Aortic smooth muscle cell (primary cell): Measurements from ENCODE around the gene MEIKIN. TPM values are rescaled to one million over a fixed set of nuclear protein-coding genes. Genes with fewer than 3 reads are reported as not detected.

Source experiments
- total RNA-seq: library from RNA; depleted of rRNA; stranded (reverse); fragments of >200 nt; gene quantifications from 2 replicates; pipeline ENCODE4 v1.2.3, GENCODE V29; 2014

The MEIKIN gene, protein sequence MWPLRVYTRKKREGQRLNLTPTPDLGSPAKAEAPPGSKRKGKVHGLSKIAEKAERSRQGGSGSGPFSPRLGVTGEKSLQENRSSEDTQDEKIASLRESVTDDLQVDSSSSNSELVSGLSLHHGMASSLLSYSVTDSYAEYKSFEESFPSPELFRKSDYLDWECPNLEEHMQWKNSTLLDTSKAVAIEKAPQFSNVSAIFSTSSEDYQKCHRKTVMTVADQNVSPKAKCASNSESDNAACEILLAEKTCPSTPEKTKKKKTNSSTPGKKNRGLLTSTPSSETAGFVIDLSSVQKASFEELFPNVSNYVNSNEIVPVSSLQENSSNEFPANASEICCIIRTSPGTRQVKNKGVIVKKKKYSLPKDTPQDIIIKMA
- total RNA-seq, result 0.06 TPM in 1 of 2 replicates, not detected in the other

DNA sequence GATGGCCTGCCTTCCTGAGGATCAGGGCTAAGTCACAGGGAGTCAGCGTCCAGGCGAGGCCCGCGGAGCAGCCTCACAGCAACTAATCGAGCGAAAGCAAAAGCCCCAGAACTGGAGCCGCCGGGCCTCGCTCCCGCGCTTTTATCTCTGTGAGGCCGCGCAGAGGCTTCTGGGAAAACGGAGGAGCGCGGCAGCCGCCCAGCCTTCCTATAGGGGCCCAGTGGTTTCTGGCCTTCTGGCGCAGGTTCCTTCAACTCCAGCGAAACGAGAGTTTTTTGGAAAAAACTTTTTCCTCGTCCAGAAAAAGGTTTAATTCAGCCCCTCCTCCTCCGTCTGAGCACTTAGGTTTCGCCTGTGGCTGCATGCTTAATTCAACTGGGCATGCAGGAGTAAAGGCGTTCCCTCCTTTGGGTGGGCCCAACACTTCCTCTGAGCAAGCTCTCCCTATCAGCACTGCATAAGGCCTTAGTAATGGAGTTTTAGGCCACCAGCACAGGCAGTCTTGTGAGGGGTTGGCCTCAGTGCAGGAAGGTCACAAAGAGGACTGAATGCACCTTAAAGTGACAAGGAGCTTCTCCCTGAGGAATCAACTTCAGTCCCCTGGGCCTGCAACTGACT is at the start of gene MEIKIN:
Gene MEIKIN (minus strand): TSS at position 113 of the 618 bp plus-strand sequence. CDS start 158 bp downstream, outside the sequence.

DNA sequence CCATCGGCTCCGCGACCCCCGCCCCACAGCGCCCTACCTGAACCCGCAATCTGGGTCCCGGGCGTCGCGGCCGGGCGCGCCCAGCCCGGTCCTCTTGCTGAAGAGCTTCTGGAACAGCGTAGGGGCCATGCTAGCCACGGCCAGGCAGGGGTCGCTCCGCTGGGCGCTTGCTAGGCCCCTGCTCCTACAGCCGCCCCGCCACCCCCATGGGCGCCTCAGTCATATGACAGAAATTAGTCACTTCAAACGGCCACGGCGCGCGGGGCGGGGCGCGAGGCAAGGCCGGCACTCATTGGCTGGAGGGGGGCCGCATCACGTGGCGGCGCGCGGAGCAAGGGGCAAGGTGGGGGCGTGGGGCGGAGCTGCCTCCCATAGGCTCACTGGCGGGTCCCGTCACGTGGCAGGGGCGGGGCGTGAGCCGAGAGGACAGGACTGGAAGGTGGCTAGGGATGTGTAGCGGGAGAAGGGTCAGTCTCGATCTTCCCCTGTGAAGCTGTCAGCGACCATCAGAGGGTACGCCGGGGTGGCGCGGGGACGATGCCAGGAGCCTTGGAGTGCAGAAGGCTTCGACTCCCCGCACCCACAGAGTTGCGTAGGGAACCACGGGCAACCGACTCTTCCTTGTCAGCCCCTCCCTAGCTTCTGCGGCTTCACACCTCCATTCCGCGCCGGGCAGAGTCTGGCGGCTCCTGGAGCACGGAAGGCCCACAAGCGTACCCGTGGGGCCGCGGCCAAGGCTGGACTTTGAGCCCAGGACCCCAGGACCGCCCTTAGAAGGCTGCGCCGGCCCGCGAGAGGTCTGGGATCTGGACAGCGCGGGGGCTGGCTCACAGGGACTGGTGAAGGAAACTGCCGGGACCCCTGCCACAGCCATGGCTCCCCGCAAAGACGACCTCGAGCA is 148.4 kb downstream of the MEIKIN start, which contains the start of gene FNIP1:
Gene FNIP1 (minus strand): TSS at position 225 of the 901 bp plus-strand sequence. CDS start 96 bp downstream, at position 129.

Other genes starting within 250 kb of the MEIKIN start
- 51.5 and 57.8 TPM in 2 replicates for gene FNIP1, start 148.6 kb downstream of the MEIKIN start, total RNA-seq
- 0.25 TPM in 1 of 2 replicates, not detected in the other for gene ACSL6, start 66.0 kb upstream of the MEIKIN start, total RNA-seq
- not detected in 2 replicates for gene IL3, start 115.0 kb upstream of the MEIKIN start, total RNA-seq
- not detected in 2 replicates for gene CSF2, start 128.1 kb upstream of the MEIKIN start, total RNA-seq